Skeletal muscle satellite cell (primary cell): Measurements from ENCODE around the gene CA10.

Experiments
- H3K27me3 ChIP-seq: 2 replicates; pipeline ENCODE4 v1.7.0; 2013; ENCODE audit warnings: low read length; ENCODE audit not compliant: control insufficient read depth, insufficient read depth
- H3K36me3 ChIP-seq: 2 replicates; pipeline ENCODE4 v1.7.0; 2013; ENCODE audit warnings: mild to moderate bottlenecking, control low read depth, low read length; ENCODE audit not compliant: insufficient read depth
- H3K4me1 ChIP-seq: 2 replicates; pipeline ENCODE4 v1.7.0; 2013; ENCODE audit warnings: low read length; ENCODE audit not compliant: control insufficient read depth, insufficient read depth
- H3K4me2 ChIP-seq: 2 replicates; pipeline ENCODE4 v1.7.0; 2013; ENCODE audit warnings: mild to moderate bottlenecking, low read length
- H3K4me3 ChIP-seq: 2 replicates; pipeline ENCODE4 v1.7.0; 2013; ENCODE audit warnings: low read length
- H3K9ac ChIP-seq: 2 replicates; pipeline ENCODE4 v1.7.0; 2013; ENCODE audit warnings: mild to moderate bottlenecking, low read depth, low read length, moderate library complexity
- H3K9me3 ChIP-seq: replicated peaks from 2 replicates; pipeline ENCODE4 v1.7.0; 2013; ENCODE audit warnings: mild to moderate bottlenecking, control low read depth, low read length

The CA10 gene

DNA sequence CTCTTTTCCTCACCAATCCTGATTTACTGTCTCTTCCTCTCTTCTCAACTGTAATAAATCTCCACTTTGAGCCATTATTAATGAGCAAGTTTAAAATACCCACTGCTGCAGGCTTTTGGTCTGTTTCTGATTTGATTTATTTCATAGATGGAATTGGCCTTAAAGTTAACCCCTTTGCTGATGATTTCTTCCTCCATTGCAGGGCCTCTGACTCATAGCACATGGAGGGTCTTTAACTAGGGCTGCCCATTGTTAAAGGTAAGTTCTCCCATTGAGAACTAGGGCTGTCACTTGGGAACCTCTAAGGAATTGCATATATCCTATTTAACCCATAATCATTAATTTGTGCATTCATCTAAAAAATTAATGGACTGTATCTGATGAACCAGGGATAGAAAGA is 221.2 kb downstream of the CA10 start:
- Histone ChIP-seq H3K4me3 (no peak overlapping the region), H3K4me2 (no peak overlapping the region), H3K4me1 (no peaks in the 10 kb centered on the region), H3K9ac (no peak overlapping the region), H3K36me3 (no peaks in the 10 kb centered on the region), H3K27me3 (peaks cover 4% of the 10 kb centered on the region), H3K9me3 (no peaks in the 10 kb centered on the region)

GRCh38 chr17:51935477-51935876 is 223.0 kb downstream of the CA10 start:
- Histone ChIP-seq H3K36me3 (no peaks in the 10 kb centered on the region), H3K27me3 (peaks cover 4% of the 10 kb centered on the region), H3K9me3 (no peaks in the 10 kb centered on the region), H3K4me3 (no peak overlapping the region), H3K4me1 (no peaks in the 10 kb centered on the region), H3K9ac (no peak overlapping the region), H3K4me2 (no peak overlapping the region)

DNA sequence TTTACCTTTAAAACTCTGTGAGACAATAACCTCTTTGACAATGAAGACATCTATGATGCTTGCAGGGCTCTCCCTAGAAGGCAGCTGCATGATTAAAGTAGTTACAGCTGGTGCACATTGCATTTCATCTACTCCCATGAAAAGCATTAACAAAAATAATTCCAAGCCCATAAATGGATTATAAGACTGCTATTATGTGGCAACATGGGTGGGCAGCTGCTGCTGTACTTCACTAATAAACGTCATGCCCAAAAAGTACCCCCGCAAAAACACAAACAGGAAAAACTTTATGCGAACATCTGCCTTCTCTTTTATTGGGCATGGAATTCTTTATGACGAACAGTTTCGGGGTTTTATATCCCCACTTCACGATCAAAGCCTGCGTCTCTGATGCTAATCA is 224.9 kb downstream of the CA10 start:
- Histone ChIP-seq H3K9me3 (no peaks in the 10 kb centered on the region), H3K4me1 (no peaks in the 10 kb centered on the region), H3K9ac (no peak overlapping the region), H3K4me3 (no peak overlapping the region), H3K27me3 (peaks cover 4% of the 10 kb centered on the region), H3K36me3 (no peaks in the 10 kb centered on the region), H3K4me2 (no peak overlapping the region)

- H3K4me3 ChIP-seq: no peak overlapping the region
- H3K4me2 ChIP-seq: no peak overlapping the region
- H3K4me1 ChIP-seq: no peaks in the 10 kb centered on the region
- no peaks in the 10 kb centered on the region for H3K9me3 ChIP-seq
- H3K9ac ChIP-seq: no peak overlapping the region
- H3K36me3 ChIP-seq: no peaks in the 10 kb centered on the region
- H3K27me3 ChIP-seq: no peaks in the 10 kb centered on the region
Observed at GRCh38 chr17:51926448-51926847, 232.1 kb downstream of the CA10 start.

DNA sequence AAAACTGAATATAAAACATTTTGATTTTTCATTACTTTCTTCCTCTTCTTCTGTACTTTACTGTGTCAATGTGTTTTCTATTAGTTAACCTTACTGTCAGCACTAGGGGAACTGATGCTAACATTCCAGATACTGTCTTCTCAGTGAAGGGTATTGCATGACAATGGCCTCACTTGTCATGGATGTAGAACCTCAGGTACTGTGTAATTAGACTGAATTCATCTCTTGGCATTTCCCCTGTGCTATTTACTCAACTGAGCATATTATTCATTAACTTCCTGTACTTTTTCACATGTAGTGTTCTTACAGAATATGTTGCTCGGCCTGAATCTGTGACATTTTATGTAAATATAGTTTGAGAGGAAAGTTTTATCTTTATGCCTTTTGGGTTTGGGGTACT is 237.0 kb downstream of the CA10 start:
- no peak overlapping the region for H3K4me2 ChIP-seq
- H3K4me1 ChIP-seq: no peaks in the 10 kb centered on the region
- H3K9ac ChIP-seq: no peak overlapping the region
- no peaks in the 10 kb centered on the region for H3K36me3 ChIP-seq
- H3K27me3 ChIP-seq: no peaks in the 10 kb centered on the region
- no peak overlapping the region for H3K4me3 ChIP-seq
- no peaks in the 10 kb centered on the region for H3K9me3 ChIP-seq

- no peaks in the 10 kb centered on the region for H3K4me1 ChIP-seq
- no peak overlapping the region for H3K4me2 ChIP-seq
- no peaks in the 10 kb centered on the region for H3K27me3 ChIP-seq
- H3K9me3 ChIP-seq: no peaks in the 10 kb centered on the region
- no peak overlapping the region for H3K9ac ChIP-seq
- no peak overlapping the region for H3K4me3 ChIP-seq
- H3K36me3 ChIP-seq: no peaks in the 10 kb centered on the region
Observed at GRCh38 chr17:51914577-51914976, 243.9 kb downstream of the CA10 start.

GRCh38 chr17:51913491-51914205 is 244.9 kb downstream of the CA10 start:
- Histone ChIP-seq H3K4me3 (no peak overlapping the region), H3K36me3 (no peaks in the 10 kb centered on the region), H3K4me2 (no peak overlapping the region), H3K4me1 (no peaks in the 10 kb centered on the region), H3K9ac (no peak overlapping the region), H3K9me3 (no peaks in the 10 kb centered on the region), H3K27me3 (no peaks in the 10 kb centered on the region)

GRCh38 chr17:51912939-51913338 is 245.6 kb downstream of the CA10 start:
- Histone ChIP-seq H3K4me3 (no peak overlapping the region), H3K9ac (no peak overlapping the region), H3K36me3 (no peaks in the 10 kb centered on the region), H3K9me3 (no peaks in the 10 kb centered on the region), H3K4me1 (no peaks in the 10 kb centered on the region), H3K4me2 (no peak overlapping the region), H3K27me3 (no peaks in the 10 kb centered on the region)

- no peak overlapping the region for H3K4me3 ChIP-seq
- no peak overlapping the region for H3K9ac ChIP-seq
- H3K4me2 ChIP-seq: no peak overlapping the region
- no peaks in the 10 kb centered on the region for H3K36me3 ChIP-seq
- no peaks in the 10 kb centered on the region for H3K27me3 ChIP-seq
- H3K4me1 ChIP-seq: no peaks in the 10 kb centered on the region
- H3K9me3 ChIP-seq: no peaks in the 10 kb centered on the region
Observed at GRCh38 chr17:51911237-51911636, 247.3 kb downstream of the CA10 start.

- Histone ChIP-seq H3K4me3 (no peak overlapping the region), H3K4me2 (no peak overlapping the region), H3K9ac (no peak overlapping the region), H3K36me3 (no peaks in the 10 kb centered on the region), H3K9me3 (no peaks in the 10 kb centered on the region), H3K4me1 (no peaks in the 10 kb centered on the region), H3K27me3 (no peaks in the 10 kb centered on the region)
Observed at GRCh38 chr17:51909971-51910370, 248.5 kb downstream of the CA10 start.

GRCh38 chr17:51908841-51909537 is 249.5 kb downstream of the CA10 start:
- Histone ChIP-seq H3K9me3 (no peaks in the 10 kb centered on the region), H3K27me3 (no peaks in the 10 kb centered on the region), H3K4me3 (no peak overlapping the region), H3K9ac (no peak overlapping the region), H3K4me2 (no peak overlapping the region), H3K4me1 (no peaks in the 10 kb centered on the region), H3K36me3 (no peaks in the 10 kb centered on the region)

- no peak overlapping the region for H3K4me2 ChIP-seq
- no peaks in the 10 kb centered on the region for H3K9me3 ChIP-seq
- H3K36me3 ChIP-seq: no peaks in the 10 kb centered on the region
- no peak overlapping the region for H3K9ac ChIP-seq
- H3K27me3 ChIP-seq: no peaks in the 10 kb centered on the region
- H3K4me1 ChIP-seq: no peaks in the 10 kb centered on the region
- no peak overlapping the region for H3K4me3 ChIP-seq
Observed at GRCh38 chr17:51907041-51907440, 251.5 kb downstream of the CA10 start.
